HEK293 (cell line): ENCODE data around the gene SNTB2.

Source experiments
- KLF9 ChIP-seq: fragments of 450-650 bp; formaldehyde crosslinking; IDR thresholded peaks from 2 replicates; pipeline ENCODE4 v1.5.1; 2016; ENCODE audit warnings: missing biosample characterization, missing genetic modification characterization, low read depth
- PRDM1 ChIP-seq: fragments of 450-650 bp; formaldehyde crosslinking; IDR thresholded peaks from 2 replicates; pipeline ENCODE4; 2016; ENCODE audit warnings: missing biosample characterization, missing genetic modification characterization
- PRDM10 ChIP-seq: fragments of 450-650 bp; formaldehyde crosslinking; IDR thresholded peaks from 2 replicates; pipeline ENCODE4 v1.5.1; 2016; ENCODE audit warnings: missing biosample characterization, missing genetic modification characterization
- PRDM2 ChIP-seq: fragments of 450-650 bp; formaldehyde crosslinking; IDR thresholded peaks from 2 replicates; pipeline ENCODE4 v1.5.1; 2016; ENCODE audit warnings: missing biosample characterization, missing genetic modification characterization, borderline replicate concordance
- PRDM6 ChIP-seq: fragments of 450-650 bp; formaldehyde crosslinking; IDR thresholded peaks from 2 replicates; pipeline ENCODE4 v1.5.1; 2017; ENCODE audit warnings: missing biosample characterization, missing genetic modification characterization
- TRIM28 ChIP-seq: IDR thresholded peaks from 2 replicates; pipeline ENCODE4 v1.6.1; 2011; ENCODE audit warnings: low read length, control low read depth, borderline replicate concordance
- ZBTB11 ChIP-seq: fragments of 450-650 bp; formaldehyde crosslinking; conservative IDR thresholded peaks from 2 replicates; pipeline ENCODE4 v1.5.1; 2016; ENCODE audit warnings: low read depth, missing biosample characterization, missing genetic modification characterization
- ZBTB26 ChIP-seq: fragments of 450-650 bp; formaldehyde crosslinking; optimal IDR thresholded peaks from 2 replicates; pipeline ENCODE3; 2016; ENCODE audit warnings: missing biosample characterization, mild to moderate bottlenecking, missing genetic modification characterization
- ZNF16 ChIP-seq: fragments of 450-650 bp; formaldehyde crosslinking; IDR thresholded peaks from 2 replicates; pipeline ENCODE4 v1.5.1; 2016; ENCODE audit warnings: low read depth, missing biosample characterization, missing genetic modification characterization
- ZNF169 ChIP-seq: fragments of 450-650 bp; formaldehyde crosslinking; IDR thresholded peaks from 2 replicates; pipeline ENCODE4 v1.5.1; 2016; ENCODE audit warnings: missing biosample characterization, missing genetic modification characterization
- ZNF391 ChIP-seq: fragments of 450-650 bp; formaldehyde crosslinking; IDR thresholded peaks from 2 replicates; pipeline ENCODE4 v1.5.1; 2016; ENCODE audit warnings: low read depth, missing biosample characterization, missing genetic modification characterization, borderline replicate concordance
- ZNF513 ChIP-seq: fragments of 450-650 bp; IDR thresholded peaks from 2 replicates; pipeline ENCODE4 v1.5.1; 2018; ENCODE audit warnings: missing biosample characterization, missing genetic modification characterization
- ZNF544 ChIP-seq: fragments of 450-650 bp; formaldehyde crosslinking; IDR thresholded peaks from 2 replicates; pipeline ENCODE4 v1.5.0; 2017; ENCODE audit warnings: missing biosample characterization, missing genetic modification characterization
- ZNF580 ChIP-seq: fragments of 450-650 bp; formaldehyde crosslinking; IDR thresholded peaks from 2 replicates; pipeline ENCODE4 v1.5.1; 2016; ENCODE audit warnings: missing biosample characterization, missing genetic modification characterization
- ZNF621 ChIP-seq: fragments of 450-650 bp; formaldehyde crosslinking; IDR thresholded peaks from 2 replicates; pipeline ENCODE4 v1.5.1; 2017; ENCODE audit warnings: missing biosample characterization, missing genetic modification characterization
- ZNF629 ChIP-seq: fragments of 450-650 bp; formaldehyde crosslinking; IDR thresholded peaks from 2 replicates; pipeline ENCODE4 v1.5.1; 2017; ENCODE audit warnings: missing biosample characterization, missing genetic modification characterization
- ZNF701 ChIP-seq: fragments of 450-650 bp; formaldehyde crosslinking; IDR thresholded peaks from 2 replicates; pipeline ENCODE4 v1.5.1; 2016; ENCODE audit warnings: missing biosample characterization, missing genetic modification characterization
- ZSCAN4 ChIP-seq: fragments of 450-650 bp; formaldehyde crosslinking; IDR thresholded peaks from 2 replicates; pipeline ENCODE4 v1.5.1; 2017; ENCODE audit warnings: missing biosample characterization, missing genetic modification characterization

The SNTB2 gene

GRCh38 chr16:69339289-69340094, 152.5 kb downstream of the SNTB2 start, which contains the start of the genes COG8 and NIP7 (continued):
- TF ChIP-seq PRDM2 (tag by site-specific recombination) (no peak), ZNF580 (tag by site-specific recombination) (peak; percentile 93), ZNF701 (tag by site-specific recombination) (no peak), ZNF544 (tag by site-specific recombination) (no peak), ZBTB11 (tag by site-specific recombination) (peak; percentile 98), ZBTB26 (peak; percentile 94), ZNF621 (tag by site-specific recombination) (no peak), ZNF629 (tag by site-specific recombination) (peak; percentile 87), ZNF16 (no peak), PRDM1 (tag by site-specific recombination) (peak; percentile 73), ZNF513 (tag by site-specific recombination) (peak; percentile 13; the same call in 1 of the 2 replicates), PRDM6 (tag by site-specific recombination) (no peak), ZNF391 (no peak), ZSCAN4 (tag by site-specific recombination) (no peak), PRDM10 (tag by site-specific recombination) (peak; percentile 87), KLF9 (peak; percentile 78), TRIM28 (peak; percentile 81), ZNF169 (tag by site-specific recombination) (peak; percentile 50; the same call in 1 of the 2 replicates)
